Keratinocyte (primary cell): Measurements from ENCODE around the gene PHKA2. TPM values are rescaled to one million over a fixed set of nuclear protein-coding genes. Genes with fewer than 3 reads are reported as not detected.

ENCODE experiments used
- DNase-seq: peaks from one replicate; pipeline ENCODE4 v3.0.0-alpha.2; 2011; ENCODE audit warnings: low read depth, missing footprints, low spot score
- FAIRE-seq: peaks from 2 replicates; lab custom pipeline; 2011; peaks lifted over from hg19 to GRCh38; lab: Jason Lieb, UNC
- H2AFZ ChIP-seq: 2 replicates; pipeline ENCODE4 v1.6.0; 2012; ENCODE audit warnings: low read length, control low read depth, inconsistent platforms; ENCODE audit not compliant: control insufficient read depth
- H3K27ac ChIP-seq: 2 replicates; pipeline ENCODE4 v1.5.1; 2011; ENCODE audit warnings: low read length; ENCODE audit not compliant: control insufficient read depth, insufficient read depth
- H3K27me3 ChIP-seq: 3 replicates; pipeline ENCODE4 v1.6.0; 2011; ENCODE audit warnings: low read length; ENCODE audit not compliant: control insufficient read depth, insufficient read depth; ENCODE audit errors: extremely low read depth
- H3K36me3 ChIP-seq, 2 experiments: 2 replicates in 1 of 2; 3 replicates in 1 of 2; pipeline ENCODE4 v1.5.1; 2011; ENCODE audit warnings: low read length in 2 of 2, mild to moderate bottlenecking in 1 of 2; ENCODE audit not compliant: control insufficient read depth in 2 of 2, insufficient read depth in 2 of 2; ENCODE audit errors: extremely low read depth in 1 of 2
- H3K4me1 ChIP-seq: 3 replicates; pipeline ENCODE4 v1.5.1; 2011; ENCODE audit warnings: low read length; ENCODE audit not compliant: control insufficient read depth, insufficient read depth; ENCODE audit errors: extremely low read depth
- H3K4me2 ChIP-seq: 3 replicates; pipeline ENCODE4 v1.6.0; 2011; ENCODE audit warnings: low read depth, low read length; ENCODE audit not compliant: control insufficient read depth, insufficient read depth; ENCODE audit errors: extremely low read depth
- H3K4me3 ChIP-seq, 3 experiments: fragments of 200-600 bp in 1 of 3; sonication (generic) in 1 of 3; 2 replicates in 2 of 3; 3 replicates in 1 of 3; pipeline ENCODE4 v1.5.1; 2011 to 2016; ENCODE audit warnings: low read length in 3 of 3, mild to moderate bottlenecking in 3 of 3, control low read depth in 2 of 3, inconsistent platforms in 1 of 3, low read depth in 1 of 3, mixed read lengths in 1 of 3, mixed run types in 1 of 3, moderate library complexity in 1 of 3; ENCODE audit not compliant: control insufficient read depth in 2 of 3, insufficient read depth in 2 of 3; ENCODE audit errors: extremely low read depth in 1 of 3
- H3K79me2 ChIP-seq: 2 replicates; pipeline ENCODE4 v1.6.0; 2012; ENCODE audit warnings: low read length; ENCODE audit not compliant: control insufficient read depth, insufficient read depth
- H3K9ac ChIP-seq: 3 replicates; pipeline ENCODE4 v1.6.0; 2011; ENCODE audit warnings: low read length; ENCODE audit not compliant: control insufficient read depth, insufficient read depth; ENCODE audit errors: extremely low read depth
- H3K9me1 ChIP-seq: 3 replicates; pipeline ENCODE4 v1.6.0; 2011; ENCODE audit warnings: low read length; ENCODE audit not compliant: control insufficient read depth, insufficient read depth; ENCODE audit errors: extremely low read depth
- H3K9me3 ChIP-seq: 2 replicates; pipeline ENCODE4 v1.5.1; 2012; ENCODE audit warnings: low read depth, low read length; ENCODE audit not compliant: control insufficient read depth
- H4K20me1 ChIP-seq: 3 replicates; pipeline ENCODE4 v1.6.0; 2011; ENCODE audit warnings: low read length; ENCODE audit not compliant: control insufficient read depth, insufficient read depth; ENCODE audit errors: extremely low read depth
- CTCF ChIP-seq, 3 experiments: IDR thresholded peaks in 1 of 3; conservative IDR thresholded peaks in 1 of 3; optimal IDR thresholded peaks in 1 of 3; 2 replicates in 2 of 3; 3 replicates in 1 of 3; pipeline versions ENCODE3 to v1.5.1; 2011; ENCODE audit warnings: low read length in 3 of 3, mild to moderate bottlenecking in 3 of 3, moderate library complexity in 2 of 3, control low read depth in 1 of 3, inconsistent platforms in 1 of 3; ENCODE audit not compliant: insufficient read depth in 2 of 3; ENCODE audit errors: extremely low read depth in 1 of 3
- EZH2 ChIP-seq: IDR thresholded peaks from one replicate; pipeline ENCODE4 v1.6.1; 2012; ENCODE audit warnings: inconsistent platforms, mild to moderate bottlenecking, low read length, moderate library complexity
- dilution Hi-C: fragments of 300-500 bp; cut with MboI; formaldehyde crosslinking; loops from one replicate; pipeline ENCODE4 v1.7.0; 2020; ENCODE audit warnings: low sequenced_read_pairs; ENCODE audit not compliant: extremely low pct_ligation_motif_present
- polyA plus RNA-seq, 5 experiments: library from polyadenylated mRNA; depleted of rRNA in 3 of 5; stranded (reverse) in 3 of 5; stranded (forward) in 1 of 5; unstranded in 1 of 5; fragments of >200 nt; gene quantifications; 1 replicate in 1 of 5; 2 replicates in 3 of 5; 3 replicates in 1 of 5; pipeline versions ENCODE4 v1.2.1 to v1.2.3, GENCODE V29; 2011 to 2012; ENCODE audit warnings: missing spikeins in 2 of 5, low read depth in 1 of 5, low replicate concordance in 1 of 5

Gene PHKA2
- polyA plus RNA-seq, 1 donor (not counting 4 experiments of a cell fraction or from before 2014, with no cell fraction given), result 14.1 TPM

DNA sequence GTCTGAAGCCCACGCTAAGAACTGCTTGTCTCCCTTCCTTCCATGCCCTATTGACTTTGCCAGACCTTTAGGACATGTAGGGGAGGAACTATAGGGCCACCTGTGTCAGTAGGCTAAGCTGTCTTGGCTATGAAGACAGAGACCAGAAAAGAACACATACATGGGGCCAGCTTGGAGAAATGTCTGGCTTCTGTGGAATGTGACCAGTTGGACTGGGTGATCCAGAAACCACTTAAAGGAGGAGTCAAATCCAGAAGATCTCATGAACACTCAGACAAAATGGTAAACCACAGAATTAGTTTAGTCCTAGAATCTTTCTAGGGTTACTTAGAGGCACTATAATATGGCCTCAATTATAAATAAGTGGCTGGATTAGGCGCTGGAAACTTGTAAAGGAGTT, 42.0 kb downstream of the PHKA2 start:
- H3K9ac ChIP-seq, result no peak overlapping the region
- FAIRE-seq, result no peak
- no peaks in the 10 kb centered on the region for H3K9me3 ChIP-seq
- no peaks in the 10 kb centered on the region for H3K9me1 ChIP-seq
- no peak overlapping the region for H3K4me2 ChIP-seq
- no peaks in the 10 kb centered on the region for H3K4me1 ChIP-seq
- dilution Hi-C loops, result no loop called here
- H3K4me3 ChIP-seq, result no peak overlapping the region
- no peaks in the 10 kb centered on the region for H3K36me3 ChIP-seq
- TF ChIP-seq EZH2 (no peak), CTCF (optimal IDR thresholded peaks at IDR 0.05 in 1 of 3, IDR thresholded peaks at IDR 0.05 in 1 of 3, conservative IDR thresholded peaks at IDR 0.05 in 1 of 3; ENCODE audit: extremely low read depth in 1 of 3, insufficient read depth in 2 of 3, low read length in 3 of 3) (no peak)
- no peak overlapping the region for H2AFZ ChIP-seq
- H3K27ac ChIP-seq, result no peak overlapping the region
- DNase-seq, result no peak
- H3K79me2 ChIP-seq, result no peaks in the 10 kb centered on the region
- no peaks in the 10 kb centered on the region for H3K27me3 ChIP-seq
- H4K20me1 ChIP-seq, result no peaks in the 10 kb centered on the region

- Histone ChIP-seq H4K20me1 (no peaks in the 10 kb centered on the region), H3K36me3 (no peaks in the 10 kb centered on the region), H3K9ac (no peak overlapping the region), H3K9me3 (no peaks in the 10 kb centered on the region), H3K79me2 (no peaks in the 10 kb centered on the region), H3K4me3 (no peak overlapping the region), H3K4me2 (no peak overlapping the region), H3K4me1 (no peaks in the 10 kb centered on the region), H3K27me3 (no peaks in the 10 kb centered on the region), H3K9me1 (no peaks in the 10 kb centered on the region), H3K27ac (no peak overlapping the region), H2AFZ (no peak overlapping the region)
- DNase-seq (no peak), FAIRE-seq (no peak)
- dilution Hi-C loops, result no loop called here
- TF ChIP-seq CTCF (optimal IDR thresholded peaks at IDR 0.05 in 1 of 3, IDR thresholded peaks at IDR 0.05 in 1 of 3, conservative IDR thresholded peaks at IDR 0.05 in 1 of 3; ENCODE audit: extremely low read depth in 1 of 3, insufficient read depth in 2 of 3, low read length in 3 of 3), result no peak
- TF ChIP-seq EZH2, result no peak
Observed at GRCh38 chrX:18938710-18939109, 45.2 kb downstream of the PHKA2 start.
